ENCODE results near the gene GCN1. TPM values are rescaled to one million over a fixed set of nuclear protein-coding genes. Genes with fewer than 3 reads are reported as not detected.
"Not testable (repeated sequence)": the region's sequence is repeated elsewhere in the genome, so short reads cannot be mapped to it uniquely, and the experiment has no call there.

Gene GCN1
- total RNA-seq, 8 experiments from 2014 or later, result 31.8 to 153 (median 47.1) TPM

DNA sequence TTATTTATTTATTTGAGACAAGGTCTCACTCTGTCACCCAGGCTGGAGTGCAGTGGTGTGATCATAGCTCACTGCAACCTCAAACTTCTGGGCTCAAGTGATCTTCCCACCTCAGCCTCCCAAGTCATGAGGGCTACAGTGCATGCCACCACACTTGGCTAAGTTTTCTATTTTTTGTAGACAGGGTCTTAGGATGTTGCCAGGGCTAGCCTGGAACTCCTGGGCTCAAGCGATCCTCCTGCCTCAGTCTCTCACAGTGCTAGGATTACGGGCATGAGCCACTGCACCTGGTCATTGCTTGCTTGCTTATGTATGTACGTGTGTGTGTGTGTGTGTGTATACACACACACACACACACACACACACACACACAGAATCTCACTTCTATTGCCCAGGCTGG is 42.3 kb upstream of the GCN1 start:
- peak overlapping the region in 1 of 2 donors; percentile 95 for H3K27ac ChIP-seq
- peaks cover 36 to 57% of the 10 kb centered on the region in 2 donors for H3K4me1 ChIP-seq (replicated peaks in 1 of 2)
- in situ Hi-C loops (cut with MboI; ENCODE audit: low pct_unique_long_range_greater_than_20kb in 2 of 9, low sequenced_read_pairs in 9 of 9, unreplicated experiment in 9 of 9); ATAC-seq (replicated peaks in 6 of 8); H3K4me3 ChIP-seq: not testable (repeated sequence)
- WGBS, 10 experiments, result 100% methylated on average over 1 to 2 of the region's 3 CpGs; no CpG with 5 or more reads in 6 of the 10 experiments

DNA sequence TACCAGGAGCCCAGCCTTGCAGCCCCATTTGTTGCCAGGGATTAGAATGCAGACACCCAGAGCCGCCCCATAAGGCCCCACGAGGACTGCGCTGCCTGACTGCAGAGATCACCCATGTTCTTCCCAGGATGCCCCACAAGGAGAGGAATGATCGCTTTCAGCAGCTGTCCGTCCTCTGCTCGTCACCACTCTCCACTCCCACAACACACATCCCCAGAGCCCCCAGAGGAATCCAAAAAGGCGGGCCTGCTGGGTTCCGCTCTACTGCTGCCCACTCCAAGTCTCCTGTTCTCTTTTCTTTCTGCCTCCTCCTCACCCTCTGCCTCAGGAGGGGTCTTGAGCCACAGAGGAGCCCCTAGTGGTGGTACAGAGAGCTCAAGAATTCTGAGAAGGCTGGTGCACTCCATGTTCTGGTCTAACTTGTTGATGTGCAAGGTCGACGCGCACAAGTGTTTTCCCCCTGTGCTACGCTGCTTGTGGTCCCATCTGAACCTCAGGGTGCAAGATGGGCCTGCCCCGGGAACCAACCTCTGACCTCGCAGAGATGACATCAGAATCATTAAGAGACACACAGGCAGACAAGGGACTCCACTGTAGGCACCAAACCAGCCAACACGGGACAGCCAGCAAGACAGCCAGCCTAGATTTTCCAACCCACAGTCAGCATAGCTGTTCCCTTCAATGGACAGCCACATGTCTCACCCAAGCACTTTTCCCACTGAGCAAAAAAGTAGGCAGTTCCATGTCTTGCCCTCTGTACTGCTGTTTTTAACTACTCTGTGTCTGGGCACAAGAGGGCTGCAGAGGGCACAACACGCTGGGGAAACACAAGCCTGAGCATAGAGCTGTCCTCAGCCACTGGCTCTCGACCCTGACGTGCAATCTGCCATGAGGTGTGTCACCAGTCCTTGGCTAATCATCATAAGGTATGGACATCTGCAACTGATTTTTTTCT is 41.1 kb upstream of the GCN1 start:
- peak in 1 of 8 experiments; percentile 1 for ATAC-seq (replicated peaks in 6 of 8)
- H3K4me1 ChIP-seq (replicated peaks in 1 of 2), result peaks cover 39 to 57% of the 10 kb centered on the region in 2 donors
- H3K4me3 ChIP-seq, result no peak overlapping the region
- 0 to 100% (median 83%) methylated on average over 1 to 5 of the region's 18 CpGs; no CpG with 5 or more reads in 2 of the 10 experiments for WGBS, 10 experiments
- H3K27ac ChIP-seq, result peak overlapping the region; percentile 95 to 96
- in situ Hi-C loops (cut with MboI; ENCODE audit: low pct_unique_long_range_greater_than_20kb in 2 of 9, low sequenced_read_pairs in 9 of 9, unreplicated experiment in 9 of 9), result no loop called here

DNA sequence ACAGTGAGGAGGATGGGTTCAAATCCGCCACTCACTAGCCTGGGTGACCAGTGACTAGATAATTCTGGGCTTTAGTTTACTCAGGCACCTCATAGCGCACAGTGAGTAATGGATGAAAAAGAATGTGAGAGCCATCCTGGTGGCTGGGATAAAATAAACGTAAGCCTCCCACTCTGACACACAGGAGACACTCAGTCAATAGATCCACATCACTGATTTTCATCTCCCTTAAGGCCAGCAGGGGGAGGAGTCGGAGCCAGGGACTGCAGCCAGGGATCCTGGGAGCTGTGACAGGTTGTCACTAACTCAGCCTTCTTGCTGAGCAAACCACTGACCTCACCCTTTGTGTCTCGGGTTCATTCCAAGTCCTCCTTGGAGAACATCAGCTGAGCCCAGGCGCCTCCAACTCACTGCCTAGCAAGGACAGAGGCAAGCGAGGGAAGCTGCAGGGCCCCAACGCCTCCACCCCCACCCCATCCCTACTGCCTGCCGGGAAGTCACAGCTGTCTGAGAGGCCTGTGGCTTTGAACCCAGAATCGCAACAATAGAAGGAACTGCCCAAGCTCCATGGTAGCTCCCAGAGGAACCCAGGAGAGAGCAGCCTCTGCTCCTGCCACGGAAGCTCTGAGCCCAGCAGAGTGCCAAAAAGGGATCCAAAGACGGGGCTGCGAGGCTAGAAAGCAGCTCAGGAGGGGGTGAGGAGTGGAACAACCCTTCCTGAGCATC is 40.3 kb upstream of the GCN1 start:
- no peak overlapping the region for H3K4me3 ChIP-seq
- ATAC-seq (replicated peaks in 6 of 8), result peak; percentile 38 to 89 (median 88)
- H3K27ac ChIP-seq, result peak overlapping the region; percentile 95 to 96
- in situ Hi-C loops (cut with MboI; ENCODE audit: low pct_unique_long_range_greater_than_20kb in 2 of 9, low sequenced_read_pairs in 9 of 9, unreplicated experiment in 9 of 9), result no loop called here
- WGBS, 10 experiments, result 0 to 64% (median 40%) methylated on average over 1 to 9 of the region's 13 CpGs; no CpG with 5 or more reads in 3 of the 10 experiments
- peaks cover 47 to 59% of the 10 kb centered on the region in 2 donors for H3K4me1 ChIP-seq (replicated peaks in 1 of 2)

DNA sequence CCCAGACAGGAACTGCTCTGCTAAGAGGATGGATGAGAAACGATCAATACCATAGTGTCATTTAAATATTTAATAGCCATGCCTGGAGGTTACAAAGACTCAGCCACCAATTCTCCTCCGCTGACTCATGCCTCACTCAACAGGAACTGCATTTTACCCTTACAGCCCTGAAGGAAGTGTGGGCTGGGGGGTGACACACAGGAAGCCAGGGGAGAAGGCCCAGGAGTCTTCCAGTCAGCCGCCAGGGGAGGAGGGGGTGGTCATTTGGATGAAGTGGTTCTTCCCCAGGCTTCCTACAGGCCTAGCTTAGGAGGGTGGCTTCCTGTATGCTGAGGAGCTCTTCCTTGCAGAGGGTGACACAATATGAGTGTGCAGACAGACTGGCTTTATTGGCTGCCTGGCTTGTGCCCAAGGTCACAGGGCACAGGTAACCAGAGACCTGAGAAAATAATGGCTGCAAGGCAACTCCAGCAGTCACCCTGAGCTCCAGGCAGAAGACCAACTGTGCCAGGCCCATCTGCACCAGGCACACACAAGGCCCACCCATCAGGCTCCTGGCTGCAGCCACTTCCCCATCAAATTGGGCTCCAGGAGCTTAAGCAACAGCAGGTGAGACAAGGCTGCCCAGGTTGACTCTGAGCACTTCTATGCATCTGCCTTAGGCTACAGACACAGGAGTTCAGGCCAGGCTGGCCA is 36.9 kb upstream of the GCN1 start:
- peaks cover 65 to 76% of the 10 kb centered on the region in 2 donors for H3K4me1 ChIP-seq (replicated peaks in 1 of 2)
- peak; percentile 5 to 39 (median 22) for ATAC-seq (replicated peaks in 6 of 8)
- H3K27ac ChIP-seq, result peak overlapping the region; percentile 46 to 73
- WGBS, 10 experiments, result 0 to 80% (median 20%) methylated on average over 1 to 3 of the region's 3 CpGs; no CpG with 5 or more reads in 3 of the 10 experiments
- in situ Hi-C loops (cut with MboI; ENCODE audit: low pct_unique_long_range_greater_than_20kb in 2 of 9, low sequenced_read_pairs in 9 of 9, unreplicated experiment in 9 of 9), result no loop called here
- H3K4me3 ChIP-seq, result no peak overlapping the region

DNA sequence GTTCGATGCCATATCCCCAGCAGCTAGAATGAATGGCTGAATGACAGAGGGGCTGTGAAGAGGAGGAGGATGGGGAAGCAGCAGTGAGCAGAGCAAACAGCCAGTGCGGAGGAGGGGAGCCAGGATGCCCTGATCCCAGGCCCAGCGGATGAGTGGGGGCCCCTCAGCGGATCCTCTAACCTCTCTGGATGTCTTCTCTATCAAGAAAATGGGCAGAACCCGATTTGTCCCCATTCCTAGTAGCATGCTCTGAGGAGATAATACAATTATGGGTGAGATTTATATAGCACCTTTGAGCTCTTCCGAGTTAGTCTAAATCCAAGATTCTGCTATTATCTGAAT is 36.4 kb upstream of the GCN1 start:
- 10 to 60% (median 33%) methylated on average over 1 to 5 of the region's 6 CpGs; no CpG with 5 or more reads in 3 of the 10 experiments for WGBS, 10 experiments
- Histone ChIP-seq H3K4me3 (no peak overlapping the region), H3K4me1 (replicated peaks in 1 of 2) (peaks cover 63 to 71% of the 10 kb centered on the region in 2 donors), H3K27ac (peak overlapping the region; percentile 17 to 71)
- ATAC-seq (replicated peaks in 6 of 8), result no peak
- in situ Hi-C loops (cut with MboI; ENCODE audit: low pct_unique_long_range_greater_than_20kb in 2 of 9, low sequenced_read_pairs in 9 of 9, unreplicated experiment in 9 of 9), result no loop called here

DNA sequence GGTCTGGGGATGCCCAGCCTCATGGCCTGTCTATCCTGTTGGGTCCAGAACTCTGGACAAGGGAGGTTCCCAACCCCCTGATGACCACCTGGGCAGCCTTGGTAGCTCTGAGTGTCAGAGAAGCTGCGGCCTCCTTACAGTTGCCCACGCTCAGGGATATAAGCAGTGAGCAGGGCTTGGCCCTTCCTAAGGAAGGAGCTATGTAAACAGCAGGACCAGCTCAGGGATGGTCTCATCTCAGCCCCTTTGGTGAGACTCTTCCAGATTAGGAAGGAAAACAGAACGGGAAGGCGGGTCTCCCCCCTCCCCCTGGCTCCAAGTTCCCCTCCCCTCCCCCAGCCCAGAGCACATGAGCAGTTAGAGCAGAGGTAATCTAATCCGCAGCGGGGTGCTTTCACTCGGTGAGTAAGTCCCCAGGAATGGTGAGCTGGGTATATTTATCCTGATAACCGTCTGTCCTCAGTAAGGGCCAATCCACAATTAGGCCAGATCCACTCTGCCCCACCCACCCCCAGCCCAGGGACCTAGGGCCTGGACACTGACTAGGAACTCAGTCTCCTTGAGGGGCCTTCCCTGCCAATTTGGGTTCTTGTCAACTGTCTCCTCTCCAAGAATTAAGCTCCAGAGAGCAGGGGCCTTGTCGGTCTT is 35.9 kb upstream of the GCN1 start:
- WGBS, 10 experiments, result 40% methylated on average over 1 of the region's 9 CpGs; no CpG with 5 or more reads in 9 of the 10 experiments
- Histone ChIP-seq H3K4me1 (replicated peaks in 1 of 2) (peaks cover 59 to 67% of the 10 kb centered on the region in 2 donors), H3K4me3 (no peak overlapping the region), H3K27ac (peak overlapping the region; percentile 17 to 71)
- in situ Hi-C loops (cut with MboI; ENCODE audit: low pct_unique_long_range_greater_than_20kb in 2 of 9, low sequenced_read_pairs in 9 of 9, unreplicated experiment in 9 of 9), result no loop called here
- ATAC-seq (replicated peaks in 6 of 8), result peak in 7 of 8 experiments; percentile 4 to 20 (median 12)

DNA sequence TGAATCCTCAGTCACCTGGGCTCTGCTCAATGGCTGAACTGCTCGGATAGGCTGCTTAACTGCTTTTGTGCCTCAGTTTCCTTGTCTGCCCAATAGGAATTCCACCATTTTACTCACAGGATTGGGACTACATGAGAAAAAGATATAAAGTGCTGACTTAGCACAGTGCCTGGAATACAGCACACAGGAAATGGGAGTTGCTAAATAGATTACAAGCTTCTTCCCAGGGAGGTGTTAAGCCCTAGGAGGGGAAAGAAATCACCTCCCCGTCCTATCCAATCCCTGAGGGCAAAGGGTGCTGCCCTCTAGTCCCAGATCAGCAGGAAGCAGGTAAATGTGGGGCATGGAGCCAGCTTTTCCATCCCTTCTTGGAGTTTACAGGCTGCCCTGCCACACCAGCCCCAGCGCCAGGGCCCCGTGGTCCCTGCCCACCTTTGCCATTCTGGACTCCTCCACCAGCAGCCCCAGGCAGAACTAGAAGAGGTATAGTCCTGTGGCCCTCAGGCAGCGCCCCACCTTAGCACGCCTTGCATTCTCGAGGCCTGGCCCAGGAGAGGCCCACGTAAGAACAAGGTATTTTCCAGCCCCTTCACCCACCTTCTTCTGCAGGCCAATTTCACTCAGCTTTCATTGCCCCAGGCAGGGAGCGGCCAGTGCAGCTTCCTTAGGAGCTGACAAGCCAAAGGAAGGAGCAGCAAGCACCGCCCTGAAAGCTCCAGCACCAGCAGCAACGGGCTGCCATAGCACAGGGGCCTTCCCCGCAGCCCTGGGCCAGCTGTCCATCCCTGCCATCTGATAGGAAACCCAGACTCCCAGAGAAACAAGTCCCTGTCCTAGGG is 35.2 kb upstream of the GCN1 start:
- peaks cover 54 to 67% of the 10 kb centered on the region in 2 donors for H3K4me1 ChIP-seq (replicated peaks in 1 of 2)
- in situ Hi-C loops (cut with MboI; ENCODE audit: low pct_unique_long_range_greater_than_20kb in 2 of 9, low sequenced_read_pairs in 9 of 9, unreplicated experiment in 9 of 9), result loop anchor here in 2 of 9 experiments (5.0 to 10.0 kb wide), 2 partner anchors 38 to 45 kb away; partner anchors contain the start of gene PXN (in 1 of the 2)
- peak overlapping the region in 1 of 2 donors; percentile 71 for H3K27ac ChIP-seq
- 0 to 96% (median 76%) methylated on average over 1 to 4 of the region's 12 CpGs; no CpG with 5 or more reads in 4 of the 10 experiments for WGBS, 10 experiments
- H3K4me3 ChIP-seq, result no peak overlapping the region
- ATAC-seq (replicated peaks in 6 of 8), result peak in 3 of 8 experiments; percentile 3 to 11 (median 7)

DNA sequence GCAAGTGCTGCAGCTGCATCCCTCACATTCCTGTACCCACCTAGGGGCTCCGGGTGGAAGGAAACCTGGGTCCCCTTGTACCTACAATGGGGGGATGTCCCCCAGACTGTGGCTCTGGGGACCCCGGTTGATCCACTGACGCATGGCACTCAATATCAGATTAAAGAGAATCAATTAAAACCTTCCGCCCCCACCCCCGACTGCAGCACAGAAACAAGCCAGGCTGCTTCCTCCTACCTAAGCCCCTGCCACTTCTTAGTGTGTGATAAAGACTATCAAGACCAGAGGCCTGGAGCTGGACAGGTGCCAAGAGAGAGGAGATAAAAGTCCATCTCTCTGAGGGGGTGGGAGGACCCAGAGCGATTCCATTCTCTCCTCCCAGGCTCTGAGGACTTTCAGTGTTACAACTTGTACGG is 34.6 kb upstream of the GCN1 start:
- no peak overlapping the region for H3K4me3 ChIP-seq
- peaks cover 47 to 62% of the 10 kb centered on the region in 2 donors for H3K4me1 ChIP-seq (replicated peaks in 1 of 2)
- in situ Hi-C loops (cut with MboI; ENCODE audit: low pct_unique_long_range_greater_than_20kb in 2 of 9, low sequenced_read_pairs in 9 of 9, unreplicated experiment in 9 of 9), result loop anchor here in 2 of 9 experiments (5.0 to 10.0 kb wide), 2 partner anchors 38 to 46 kb away; partner anchors contain the start of gene PXN (in 1 of the 2)
- WGBS, 10 experiments, result 0 to 71% (median 34%) methylated on average over 1 to 4 of the region's 7 CpGs; no CpG with 5 or more reads in 4 of the 10 experiments
- peak overlapping the region; percentile 20 to 71 for H3K27ac ChIP-seq
- ATAC-seq (replicated peaks in 6 of 8), result peak in 1 of 8 experiments; percentile 3

DNA sequence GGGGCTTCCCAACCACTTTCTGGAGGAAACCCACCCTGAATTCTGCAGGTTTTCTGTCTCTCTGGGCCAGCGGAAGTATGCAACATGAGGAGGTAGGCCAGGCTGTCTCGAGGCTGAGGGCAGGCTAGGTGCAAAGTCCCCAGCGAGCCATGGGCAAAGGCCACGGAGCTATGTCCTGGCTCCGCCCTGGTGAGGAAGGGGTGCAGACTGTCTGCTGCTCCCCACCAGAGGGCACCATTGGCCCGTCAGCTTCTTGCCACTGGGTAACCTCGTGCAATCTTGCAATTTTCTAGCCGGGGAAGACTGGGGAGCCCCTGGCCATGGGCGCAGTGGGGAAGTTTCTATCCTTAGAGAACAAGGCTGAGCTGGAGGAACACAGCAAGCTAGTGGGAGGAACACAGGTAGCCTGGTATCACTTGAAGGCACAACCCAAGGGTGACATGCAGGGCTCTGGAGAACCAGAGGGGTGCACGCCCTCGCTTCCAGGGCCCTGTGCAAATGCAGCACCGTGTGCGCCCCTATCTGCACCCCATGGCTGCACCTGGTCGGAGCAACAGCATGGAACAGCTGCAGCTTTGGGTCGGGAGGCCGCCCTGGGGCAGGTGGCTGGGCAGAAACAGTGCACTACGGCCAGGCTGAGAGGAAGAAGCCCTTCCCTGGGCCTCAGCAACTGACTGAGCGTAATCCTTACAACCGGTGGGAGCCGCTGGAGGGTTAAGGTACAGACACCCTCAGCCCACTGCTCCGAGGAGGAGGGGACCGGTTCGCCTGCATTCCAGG is 34.0 kb upstream of the GCN1 start:
- ATAC-seq (replicated peaks in 6 of 8), result peak; percentile 4 to 78 (median 74)
- in situ Hi-C loops (cut with MboI; ENCODE audit: low pct_unique_long_range_greater_than_20kb in 2 of 9, low sequenced_read_pairs in 9 of 9, unreplicated experiment in 9 of 9), result loop anchor here in 2 of 9 experiments (5.0 to 10.0 kb wide), 2 partner anchors 39 to 46 kb away; partner anchors contain the start of gene PXN (in 1 of the 2)
- Histone ChIP-seq H3K27ac (peak overlapping the region; percentile 14 to 52), H3K4me1 (replicated peaks in 1 of 2) (peaks cover 46 to 57% of the 10 kb centered on the region in 2 donors), H3K4me3 (no peak overlapping the region)
- 10 to 47% (median 24%) methylated on average over 2 to 13 of the region's 23 CpGs; no CpG with 5 or more reads in 3 of the 10 experiments for WGBS, 10 experiments

DNA sequence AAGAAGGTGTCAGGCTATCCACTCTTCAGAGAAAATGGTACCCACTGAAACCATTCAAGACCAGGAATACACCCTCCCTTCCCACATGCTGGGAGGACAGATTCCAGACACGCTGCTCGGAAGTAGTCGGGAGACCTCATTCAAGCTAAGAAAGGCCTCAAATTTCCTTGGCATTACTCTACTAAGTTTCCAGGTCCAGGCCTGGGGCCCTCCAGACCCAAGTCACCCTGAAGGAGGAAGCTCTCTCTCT is 33.5 kb upstream of the GCN1 start:
- in situ Hi-C loops (cut with MboI; ENCODE audit: low pct_unique_long_range_greater_than_20kb in 2 of 9, low sequenced_read_pairs in 9 of 9, unreplicated experiment in 9 of 9), result loop anchor here in 2 of 9 experiments (5.0 to 10.0 kb wide), 2 partner anchors 39 to 47 kb away; partner anchors contain the start of gene PXN (in 1 of the 2)
- H3K4me1 ChIP-seq (replicated peaks in 1 of 2), result peaks cover 46 to 56% of the 10 kb centered on the region in 2 donors
- ATAC-seq (replicated peaks in 6 of 8), result no peak
- no peak overlapping the region for H3K4me3 ChIP-seq
- WGBS, 10 experiments, result 8 to 70% methylated on average over 2 to 3 of the region's 3 CpGs; no CpG with 5 or more reads in 8 of the 10 experiments
- H3K27ac ChIP-seq, result no peak overlapping the region
